HepG2 (cell line): ENCODE data around the gene CDC42SE1. TPM values are rescaled to one million over a fixed set of nuclear protein-coding genes. Genes with fewer than 3 reads are reported as not detected.

Experiments used
- ETV5 ChIP-seq: IDR thresholded peaks from 2 replicates; pipeline ENCODE4 v1.6.1; 2018; ENCODE audit warnings: missing biosample characterization, missing genetic modification reagents, inconsistent platforms, borderline replicate concordance
- FOSL1 ChIP-seq: sonication (generic); formaldehyde crosslinking; IDR thresholded peaks from 2 replicates; pipeline ENCODE4 v1.9.0; 2021; ENCODE audit warnings: missing genetic modification reagents, borderline replicate concordance
- HOXA7 ChIP-seq: sonication (generic); formaldehyde crosslinking; IDR thresholded peaks from 2 replicates; pipeline ENCODE4 v1.8.1; 2022; ENCODE audit warnings: mild to moderate bottlenecking, missing genetic modification reagents, moderate library complexity
- RBFOX2 ChIP-seq: fragments of 200-400 bp; formaldehyde crosslinking; IDR thresholded peaks from 2 replicates; pipeline ENCODE4 v1.6.1; 2017; ENCODE audit warnings: low read depth, mild to moderate bottlenecking, low read length
- RFX1 ChIP-seq: fragments of 450-650 bp; IDR thresholded peaks from 2 replicates; pipeline ENCODE4 v1.6.1; 2017
- YY1 ChIP-seq: IDR thresholded peaks from 2 replicates; pipeline ENCODE4 v1.6.1; 2011; ENCODE audit warnings: low read length, low read depth, moderate library complexity, mild to moderate bottlenecking; ENCODE audit not compliant: insufficient read depth, insufficient replicate concordance
- ZBTB21 ChIP-seq: sonication (generic); formaldehyde crosslinking; IDR thresholded peaks from 2 replicates; pipeline ENCODE4 v1.4.0; 2020; ENCODE audit warnings: missing genetic modification reagents
- ZNF484 ChIP-seq: sonication (generic); formaldehyde crosslinking; IDR thresholded peaks from 2 replicates; pipeline ENCODE4 v1.5.1; 2020; ENCODE audit warnings: mild to moderate bottlenecking, low read depth, missing genetic modification reagents, borderline replicate concordance
- ZNF616 ChIP-seq: sonication (generic); formaldehyde crosslinking; IDR thresholded peaks from 2 replicates; pipeline ENCODE4 v1.5.0; 2020; ENCODE audit warnings: low read depth, mild to moderate bottlenecking, missing genetic modification reagents
- ZNF75D ChIP-seq: sonication (generic); formaldehyde crosslinking; IDR thresholded peaks from 2 replicates; pipeline ENCODE4 v1.8.1; 2023; ENCODE audit warnings: missing genetic modification reagents, mild to moderate bottlenecking, borderline replicate concordance
- ZSCAN25 ChIP-seq: sonication (generic); formaldehyde crosslinking; IDR thresholded peaks from 2 replicates; pipeline ENCODE4 v1.8.0; 2022; ENCODE audit warnings: mild to moderate bottlenecking, missing genetic modification reagents
- polyA plus RNA-seq, 8 experiments: library from polyadenylated mRNA; depleted of rRNA in 3 of 8; stranded (reverse) in 7 of 8; unstranded in 1 of 8; fragments of >200 nt; fragmentation: Illumina TruSeq in 4 of 8; extraction: Trizol in 4 of 8; gene quantifications; 2 replicates each; pipeline versions ENCODE4 v1.2.1 to v1.2.3, GENCODE V29; 2011 to 2016; ENCODE audit warnings: low read depth in 4 of 8, missing spikeins in 1 of 8, mixed read lengths in 1 of 8; ENCODE audit not compliant: insufficient read depth in 1 of 8
- total RNA-seq, 5 experiments: library from RNA; depleted of rRNA; stranded (reverse); fragments of >200 nt; fragmentation: Illumina TruSeq; extraction: Trizol; gene quantifications; 2 replicates each; pipeline ENCODE4 v1.2.3, GENCODE V29; 2016; ENCODE audit warnings: low read depth in 1 of 5
- TF ChIP-seq, protein P1 (sequence below): IDR thresholded peaks from 2 replicates; pipeline ENCODE4 v1.6.1; 2016; ENCODE audit warnings: mild to moderate bottlenecking, missing biosample characterization, missing genetic modification reagents
- TF ChIP-seq, protein P2 (sequence below): IDR thresholded peaks from 2 replicates; pipeline ENCODE4 v1.6.1; 2016; ENCODE audit warnings: missing biosample characterization, missing genetic modification reagents, low read depth
- TF ChIP-seq, protein P3 (sequence below), 2 experiments: sonication (generic) in 1 of 2; formaldehyde crosslinking in 1 of 2; IDR thresholded peaks; 2 replicates each; pipeline versions ENCODE4 v1.4.0 to v1.6.1; 2016 to 2020; ENCODE audit warnings: borderline replicate concordance in 1 of 2, low read depth in 1 of 2, mild to moderate bottlenecking in 1 of 2, missing genetic modification reagents in 1 of 2
- TF ChIP-seq, protein P4 (sequence below): sonication (generic); formaldehyde crosslinking; IDR thresholded peaks from 2 replicates; pipeline ENCODE4 v1.5.1; 2020; ENCODE audit warnings: mild to moderate bottlenecking, missing genetic modification reagents
- TF ChIP-seq, protein P5 (sequence below): sonication (generic); formaldehyde crosslinking; IDR thresholded peaks from 2 replicates; pipeline ENCODE4 v1.8.0; 2022; ENCODE audit warnings: mild to moderate bottlenecking, missing genetic modification reagents, borderline replicate concordance

CDC42SE1 gene
- total and polyA plus RNA-seq, 2 of the 13 experiments (the other 11 are each of a cell fraction or from before 2014, with no cell fraction given) = 17.6 to 17.9 TPM

DNA sequence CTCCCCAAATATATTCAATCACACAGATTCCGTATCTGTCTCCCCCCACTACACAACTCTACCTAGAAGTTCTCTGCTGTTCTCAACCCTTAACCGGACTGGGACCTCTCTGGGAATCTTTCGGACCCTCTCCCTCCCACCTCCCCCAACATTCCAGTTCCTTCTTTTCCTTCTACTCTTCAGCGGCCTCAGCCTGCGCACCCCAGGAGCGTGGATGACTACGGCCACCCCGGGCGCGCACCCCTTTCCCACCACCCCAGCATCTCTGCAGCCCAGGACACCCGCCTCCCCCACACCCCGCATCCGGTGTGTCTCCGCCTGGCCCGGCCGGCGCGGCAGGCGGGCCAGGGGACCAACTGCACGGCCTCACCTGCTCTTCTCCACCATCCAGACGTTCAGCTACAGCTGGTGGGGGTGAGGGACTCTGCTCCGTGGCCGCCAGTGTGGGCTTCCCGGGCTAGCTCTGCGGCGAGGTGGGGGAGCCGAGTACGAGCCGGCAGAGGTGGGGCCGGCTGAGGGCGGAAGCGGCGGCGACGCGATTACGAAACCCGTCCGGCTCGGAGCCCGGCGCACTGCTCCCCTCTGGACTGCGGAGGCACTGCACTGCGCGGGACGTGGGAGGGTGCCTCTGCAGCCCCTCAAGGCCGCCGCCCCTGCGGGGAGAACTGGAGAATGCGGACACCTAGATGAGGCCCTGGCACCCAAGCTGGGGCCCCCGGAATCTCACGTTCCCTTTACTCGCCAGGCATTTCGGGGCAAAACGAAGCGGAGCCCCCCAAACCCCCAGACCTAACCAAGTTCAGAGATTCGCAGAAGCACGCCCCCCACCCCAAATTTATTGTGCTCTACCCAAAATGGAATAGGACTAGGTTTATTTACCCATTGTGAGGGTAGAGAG is at the start of gene CDC42SE1 (continued):
- 0 out of 2 replicates have a peak, but pooled peaks have one; percentile 62 for TF ChIP-seq ZNF616
- TF ChIP-seq, protein P1, sequence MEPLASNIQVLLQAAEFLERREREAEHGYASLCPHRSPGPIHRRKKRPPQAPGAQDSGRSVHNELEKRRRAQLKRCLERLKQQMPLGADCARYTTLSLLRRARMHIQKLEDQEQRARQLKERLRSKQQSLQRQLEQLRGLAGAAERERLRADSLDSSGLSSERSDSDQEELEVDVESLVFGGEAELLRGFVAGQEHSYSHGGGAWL = no peak
- TF ChIP-seq ZNF75D (CRISPR knock-in tag) = no peak
- TF ChIP-seq, protein P2, sequence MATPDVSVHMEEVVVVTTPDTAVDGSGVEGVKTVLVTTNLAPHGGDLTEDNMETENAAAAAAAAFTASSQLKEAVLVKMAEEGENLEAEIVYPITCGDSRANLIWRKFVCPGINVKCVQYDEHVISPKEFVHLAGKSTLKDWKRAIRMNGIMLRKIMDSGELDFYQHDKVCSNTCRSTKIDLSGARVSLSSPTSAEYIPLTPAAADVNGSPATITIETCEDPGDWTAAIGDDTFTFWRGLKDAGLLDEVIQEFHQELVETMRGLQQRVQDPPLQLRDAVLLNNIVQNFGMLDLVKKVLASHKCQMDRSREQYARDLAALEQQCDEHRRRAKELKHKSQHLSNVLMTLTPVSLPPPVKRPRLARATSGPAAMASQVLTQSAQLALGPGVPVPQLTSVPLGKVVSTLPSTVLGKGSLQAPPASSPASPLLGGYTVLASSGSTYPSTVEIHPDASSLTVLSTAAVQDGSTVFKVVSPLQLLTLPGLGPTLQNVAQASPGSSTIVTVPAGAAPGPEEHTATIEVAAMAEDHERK (CRISPR knock-in tag) = no peak
- TF ChIP-seq, protein P3, sequence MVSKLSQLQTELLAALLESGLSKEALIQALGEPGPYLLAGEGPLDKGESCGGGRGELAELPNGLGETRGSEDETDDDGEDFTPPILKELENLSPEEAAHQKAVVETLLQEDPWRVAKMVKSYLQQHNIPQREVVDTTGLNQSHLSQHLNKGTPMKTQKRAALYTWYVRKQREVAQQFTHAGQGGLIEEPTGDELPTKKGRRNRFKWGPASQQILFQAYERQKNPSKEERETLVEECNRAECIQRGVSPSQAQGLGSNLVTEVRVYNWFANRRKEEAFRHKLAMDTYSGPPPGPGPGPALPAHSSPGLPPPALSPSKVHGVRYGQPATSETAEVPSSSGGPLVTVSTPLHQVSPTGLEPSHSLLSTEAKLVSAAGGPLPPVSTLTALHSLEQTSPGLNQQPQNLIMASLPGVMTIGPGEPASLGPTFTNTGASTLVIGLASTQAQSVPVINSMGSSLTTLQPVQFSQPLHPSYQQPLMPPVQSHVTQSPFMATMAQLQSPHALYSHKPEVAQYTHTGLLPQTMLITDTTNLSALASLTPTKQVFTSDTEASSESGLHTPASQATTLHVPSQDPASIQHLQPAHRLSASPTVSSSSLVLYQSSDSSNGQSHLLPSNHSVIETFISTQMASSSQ (IDR thresholded peaks at IDR 0.05; ENCODE audit: low read depth) = no peak
- TF ChIP-seq, protein P3 (CRISPR knock-in tag; IDR thresholded peaks at IDR 0.05; ENCODE audit: borderline replicate concordance) = peak; percentile 40; the same call in 1 of the 2 replicates
- TF ChIP-seq ZNF484 (CRISPR knock-in tag) = no peak
- TF ChIP-seq HOXA7 = no peak
- TF ChIP-seq, protein P4, sequence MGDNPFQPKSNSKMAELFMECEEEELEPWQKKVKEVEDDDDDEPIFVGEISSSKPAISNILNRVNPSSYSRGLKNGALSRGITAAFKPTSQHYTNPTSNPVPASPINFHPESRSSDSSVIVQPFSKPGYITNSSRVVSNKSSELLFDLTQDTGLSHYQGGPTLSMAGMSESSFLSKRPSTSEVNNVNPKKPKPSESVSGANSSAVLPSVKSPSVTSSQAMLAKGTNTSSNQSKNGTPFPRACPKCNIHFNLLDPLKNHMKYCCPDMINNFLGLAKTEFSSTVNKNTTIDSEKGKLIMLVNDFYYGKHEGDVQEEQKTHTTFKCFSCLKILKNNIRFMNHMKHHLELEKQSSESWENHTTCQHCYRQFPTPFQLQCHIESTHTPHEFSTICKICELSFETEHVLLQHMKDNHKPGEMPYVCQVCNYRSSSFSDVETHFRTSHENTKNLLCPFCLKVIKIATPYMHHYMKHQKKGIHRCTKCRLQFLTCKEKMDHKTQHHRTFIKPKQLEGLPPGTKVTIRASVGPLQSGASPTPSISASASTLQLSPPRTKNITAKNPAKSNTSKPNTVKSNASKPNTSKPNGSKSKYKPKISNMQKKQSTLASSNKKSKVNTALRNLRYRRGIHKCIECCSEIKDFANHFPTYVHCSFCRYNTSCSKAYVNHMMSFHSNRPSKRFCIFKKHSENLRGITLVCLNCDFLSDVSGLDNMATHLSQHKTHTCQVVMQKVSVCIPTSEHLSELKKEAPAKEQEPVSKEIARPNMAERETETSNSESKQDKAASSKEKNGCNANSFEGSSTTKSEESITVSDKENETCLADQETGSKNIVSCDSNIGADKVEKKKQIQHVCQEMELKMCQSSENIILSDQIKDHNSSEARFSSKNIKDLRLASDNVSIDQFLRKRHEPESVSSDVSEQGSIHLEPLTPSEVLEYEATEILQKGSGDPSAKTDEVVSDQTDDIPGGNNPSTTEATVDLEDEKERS = peak; percentile 80; the same call in 1 of the 2 replicates
- TF ChIP-seq, protein P5, sequence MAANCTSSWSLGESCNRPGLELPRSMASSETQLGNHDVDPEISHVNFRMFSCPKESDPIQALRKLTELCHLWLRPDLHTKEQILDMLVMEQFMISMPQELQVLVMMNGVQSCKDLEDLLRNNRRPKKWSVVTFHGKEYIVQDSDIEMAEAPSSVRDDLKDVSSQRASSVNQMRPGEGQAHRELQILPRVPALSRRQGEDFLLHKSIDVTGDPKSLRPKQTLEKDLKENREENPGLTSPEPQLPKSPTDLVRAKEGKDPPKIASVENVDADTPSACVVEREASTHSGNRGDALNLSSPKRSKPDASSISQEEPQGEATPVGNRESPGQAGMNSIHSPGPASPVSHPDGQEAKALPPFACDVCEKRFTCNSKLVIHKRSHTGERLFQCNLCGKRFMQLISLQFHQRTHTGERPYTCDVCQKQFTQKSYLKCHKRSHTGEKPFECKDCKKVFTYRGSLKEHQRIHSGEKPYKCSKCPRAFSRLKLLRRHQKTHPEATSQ (CRISPR knock-in tag) = no peak
- peak; percentile 100 for TF ChIP-seq ETV5
- no peak for TF ChIP-seq FOSL1 (CRISPR knock-in tag)
- no peak for TF ChIP-seq RFX1
- TF ChIP-seq YY1 = peak; percentile 40
- peak; percentile 91 for TF ChIP-seq ZSCAN25 (CRISPR knock-in tag)
- peak; percentile 90 for TF ChIP-seq RBFOX2
- TF ChIP-seq ZBTB21 (CRISPR knock-in tag) = no peak
